NK-92 (cell line): ENCODE measurements around the gene IKZF1.

Source experiments
- DNase-seq: peaks from one replicate; lab custom pipeline; 2025; ENCODE audit not compliant: unreplicated experiment; lab: John Stamatoyannopoulos, UW

The IKZF1 gene

DNA sequence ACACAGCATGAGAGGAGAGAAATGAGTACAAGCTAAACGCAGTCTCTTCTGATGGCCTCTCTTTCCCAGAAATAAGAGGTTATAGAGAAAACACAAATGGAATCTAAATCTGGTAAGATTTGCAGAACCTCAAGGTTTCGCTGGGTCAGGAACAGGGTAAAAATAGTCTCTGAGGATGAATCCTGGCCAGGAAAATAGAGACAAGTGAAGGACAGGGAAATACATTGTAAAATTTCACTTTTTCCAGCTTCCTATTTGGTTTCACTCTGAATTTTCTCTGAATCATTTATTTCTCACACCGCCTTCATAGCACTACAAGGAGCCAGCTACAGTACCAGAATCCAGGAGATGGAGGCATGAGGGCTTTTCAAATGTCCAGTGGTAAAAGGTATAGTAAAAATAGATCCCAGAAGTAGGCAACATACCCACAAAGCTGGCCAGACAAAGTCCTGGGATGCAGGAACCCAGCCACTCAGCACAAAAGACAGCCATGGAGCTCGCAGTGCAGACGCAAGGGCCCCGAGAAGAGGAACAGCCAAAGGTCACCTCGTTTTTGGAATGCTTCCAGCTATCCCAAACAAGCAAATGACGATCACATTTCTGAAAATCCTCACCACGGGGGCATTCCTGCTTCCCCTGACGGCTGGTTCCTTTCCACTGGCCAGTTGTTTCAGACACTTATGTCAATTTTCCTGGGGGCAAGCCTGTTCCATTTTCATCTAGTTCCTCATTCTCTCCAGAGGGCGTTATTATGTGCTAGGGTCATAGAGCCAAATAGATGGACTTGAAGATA is 21.5 kb upstream of the IKZF1 start:
- no peak for DNase-seq

GRCh38 chr7:50283731-50284130 is 20.8 kb upstream of the IKZF1 start:
- no peak for DNase-seq

- DNase-seq = no peak
These were observed 20.2 kb upstream of the IKZF1 start for GRCh38 chr7:50284296-50284695.

DNA sequence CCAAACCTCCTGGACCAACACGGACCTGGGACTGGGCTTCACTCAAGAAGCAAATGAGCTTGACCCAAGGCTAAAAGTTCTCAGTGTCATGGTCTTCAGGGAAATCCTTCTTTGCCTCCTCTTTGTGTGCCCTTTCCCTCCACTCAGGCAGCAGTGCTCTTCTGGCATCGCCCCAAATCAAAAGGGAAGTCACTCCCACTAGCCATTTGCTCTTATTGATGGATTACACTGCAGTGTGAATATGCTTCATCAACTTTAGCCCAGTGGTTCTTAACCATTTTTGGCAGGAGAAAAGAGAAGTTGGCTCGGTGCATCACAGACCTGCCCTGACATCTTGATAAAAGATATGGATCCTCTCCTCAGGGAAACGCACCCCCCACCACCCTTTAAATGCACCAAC is 19.2 kb upstream of the IKZF1 start:
- no peak for DNase-seq

DNA sequence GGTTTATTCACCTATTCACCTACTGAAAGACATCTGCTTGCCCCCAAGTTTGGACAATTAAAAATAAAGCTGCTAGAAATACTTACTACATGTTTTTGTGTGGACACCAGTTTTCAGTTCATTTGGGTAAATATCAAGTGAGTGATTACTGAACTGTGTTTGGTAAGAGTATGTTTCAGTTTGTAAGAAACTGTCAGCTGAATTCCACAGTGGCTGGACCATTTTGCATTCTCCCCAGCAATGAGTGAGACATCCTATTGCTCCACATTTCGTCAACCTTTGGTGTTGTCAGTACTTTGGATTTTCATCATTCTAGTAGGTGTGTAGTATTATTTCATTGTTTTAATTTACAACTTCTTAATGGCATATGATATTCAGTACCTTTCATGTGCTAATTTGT is 17.4 kb upstream of the IKZF1 start:
- DNase-seq = no peak

DNA sequence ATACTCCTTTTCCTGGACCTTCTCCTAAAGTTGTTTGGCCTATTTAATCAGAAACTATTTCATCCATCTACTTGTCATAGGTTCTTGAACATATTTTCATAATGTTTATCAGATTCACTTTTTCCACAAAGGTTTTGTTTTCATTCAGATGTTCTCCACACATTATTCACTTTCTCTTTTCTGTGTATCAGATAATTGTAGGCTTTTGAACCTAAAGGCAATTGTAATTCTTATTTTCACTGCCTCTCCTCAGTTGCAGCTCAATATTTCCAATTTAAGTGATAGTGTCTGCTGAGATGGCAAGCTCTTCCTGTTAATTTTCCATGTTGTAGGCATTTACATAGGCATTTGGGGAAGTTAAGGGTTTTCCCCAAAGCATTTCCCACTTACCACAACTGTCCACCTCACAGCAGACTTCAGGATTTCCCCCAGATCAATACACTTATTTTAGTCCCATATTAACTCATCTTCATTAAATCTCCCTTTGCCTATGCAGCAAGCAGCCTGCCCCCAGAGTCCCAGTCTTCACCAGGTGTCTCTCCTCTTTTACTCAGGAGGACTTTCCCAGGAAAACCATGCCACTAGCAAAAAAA is 12.3 kb upstream of the IKZF1 start:
- DNase-seq = no peak

DNA sequence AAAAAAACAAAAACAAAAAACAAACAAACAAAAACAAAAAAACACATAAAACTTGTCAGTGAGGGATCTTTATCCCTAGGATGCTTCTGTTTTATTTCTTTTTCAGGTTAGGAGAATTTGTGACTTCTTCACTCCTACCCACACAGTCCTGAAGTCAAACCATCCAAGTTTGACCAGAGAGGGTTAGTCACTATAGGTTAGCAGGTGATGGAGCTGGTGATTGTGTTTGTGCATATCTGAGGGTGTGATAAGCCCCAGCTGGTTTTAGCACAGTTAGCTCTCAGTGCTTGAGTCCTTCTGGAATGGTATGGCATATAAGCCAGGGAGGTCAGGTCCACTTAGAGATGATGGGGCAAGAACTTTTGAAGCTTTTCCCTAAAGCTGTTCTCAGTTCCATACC is 11.8 kb upstream of the IKZF1 start:
- no peak for DNase-seq

DNA sequence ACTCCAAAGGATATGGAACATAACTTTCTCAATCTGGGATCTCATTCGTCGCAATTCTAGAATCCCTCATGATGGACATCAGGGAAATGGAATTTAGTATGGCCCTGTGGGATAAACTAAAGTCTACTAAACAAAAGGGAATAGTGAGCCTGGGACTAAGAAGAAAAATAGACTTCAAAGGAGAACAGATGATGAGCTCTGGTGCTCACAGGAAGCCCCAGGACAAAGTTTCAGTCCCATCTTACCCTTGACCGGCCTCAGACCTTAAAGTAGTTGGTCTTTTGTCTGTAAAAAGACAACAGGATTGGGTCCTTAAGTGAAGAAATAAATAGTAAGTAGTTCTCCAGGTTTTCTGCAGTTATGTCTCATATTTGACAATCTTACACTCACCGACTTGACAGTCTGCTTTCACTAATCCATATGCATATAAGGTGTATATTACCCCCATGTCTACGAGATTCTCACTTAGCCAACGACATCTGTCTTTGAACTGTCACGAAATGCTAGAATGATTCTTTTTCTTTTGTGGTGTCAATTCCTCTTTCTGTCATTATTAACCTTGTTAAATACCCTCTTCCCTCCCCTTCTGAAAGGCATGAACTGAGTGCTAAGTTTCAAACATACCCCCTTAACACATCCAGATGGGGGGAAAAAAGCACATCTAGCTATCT is 10.9 kb upstream of the IKZF1 start:
- no peak for DNase-seq

GRCh38 chr7:50295133-50295532 is 9.4 kb upstream of the IKZF1 start:
- no peak for DNase-seq

DNA sequence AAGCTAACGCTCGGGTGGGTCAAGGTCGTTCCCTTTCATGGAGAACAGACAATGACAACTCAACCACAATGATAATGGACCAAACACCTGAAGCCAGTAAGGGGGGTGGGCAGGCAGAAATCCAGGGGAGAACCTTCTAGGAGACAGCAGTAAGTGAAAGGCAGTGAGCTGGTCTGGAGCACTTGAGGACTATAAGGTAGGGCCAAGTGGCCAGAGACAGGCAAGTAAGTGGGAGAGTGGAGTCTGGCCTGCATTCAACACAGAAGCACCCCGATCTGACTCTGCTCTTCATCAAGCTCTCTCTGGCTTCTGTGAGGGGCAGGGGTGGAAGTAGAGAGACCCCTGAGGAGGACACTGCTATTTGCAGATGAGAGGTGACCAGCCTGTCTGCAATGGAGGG is 7.7 kb upstream of the IKZF1 start:
- DNase-seq = no peak

GRCh38 chr7:50298811-50299562 is 5.5 kb upstream of the IKZF1 start:
- no peak for DNase-seq

- no peak for DNase-seq
These were observed 4.2 kb upstream of the IKZF1 start for GRCh38 chr7:50300336-50300735.

DNA sequence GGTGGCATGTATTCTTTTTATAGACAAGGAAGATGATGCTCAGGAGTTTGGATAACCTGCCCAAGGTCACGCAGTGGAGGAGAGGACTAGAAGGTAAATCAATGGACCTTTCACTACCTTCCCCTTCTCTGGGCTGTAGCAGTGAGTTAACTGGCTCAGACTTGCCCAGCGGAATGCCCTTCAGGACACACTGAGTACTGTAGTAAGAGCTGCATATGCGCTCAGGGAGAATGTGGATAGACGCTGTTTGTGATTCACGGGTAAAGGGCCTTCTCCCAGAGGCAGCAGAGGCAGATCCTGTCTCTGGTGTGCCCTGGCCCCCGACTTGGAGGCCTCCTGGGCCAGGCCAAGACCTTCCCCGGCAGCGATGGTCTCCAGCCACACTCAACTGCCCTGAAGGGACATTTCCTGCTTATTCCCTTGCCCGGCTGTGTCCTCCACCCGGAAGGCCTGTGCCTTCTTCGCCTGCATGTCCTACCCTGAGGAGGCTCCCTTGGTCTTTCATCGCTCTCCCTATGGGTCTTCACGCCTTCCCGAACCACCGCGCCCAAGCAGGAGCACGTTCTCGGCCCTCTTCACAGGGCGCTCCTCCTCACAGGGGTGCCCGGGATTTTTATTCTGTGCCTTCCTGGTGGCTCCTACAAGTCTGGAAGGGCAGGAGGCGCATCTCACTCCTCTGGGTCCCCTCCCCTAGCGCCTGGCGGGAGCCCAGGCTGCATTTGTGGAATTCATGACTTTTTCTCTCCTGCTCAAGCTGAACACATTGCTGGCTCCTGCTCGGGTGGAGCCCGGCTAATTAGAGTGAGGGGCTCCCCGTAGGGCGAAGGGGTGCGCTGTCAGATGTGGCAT is 1.8 kb upstream of the IKZF1 start:
- DNase-seq = no peak

GRCh38 chr7:50303335-50304128 is 984 bp upstream of the IKZF1 start:
- DNase-seq = no peak

- no peak for DNase-seq
These were observed 531 bp downstream of the IKZF1 start for GRCh38 chr7:50304911-50305582.

GRCh38 chr7:50305583-50306493 is 1.3 kb downstream of the IKZF1 start:
- DNase-seq = no peak

DNA sequence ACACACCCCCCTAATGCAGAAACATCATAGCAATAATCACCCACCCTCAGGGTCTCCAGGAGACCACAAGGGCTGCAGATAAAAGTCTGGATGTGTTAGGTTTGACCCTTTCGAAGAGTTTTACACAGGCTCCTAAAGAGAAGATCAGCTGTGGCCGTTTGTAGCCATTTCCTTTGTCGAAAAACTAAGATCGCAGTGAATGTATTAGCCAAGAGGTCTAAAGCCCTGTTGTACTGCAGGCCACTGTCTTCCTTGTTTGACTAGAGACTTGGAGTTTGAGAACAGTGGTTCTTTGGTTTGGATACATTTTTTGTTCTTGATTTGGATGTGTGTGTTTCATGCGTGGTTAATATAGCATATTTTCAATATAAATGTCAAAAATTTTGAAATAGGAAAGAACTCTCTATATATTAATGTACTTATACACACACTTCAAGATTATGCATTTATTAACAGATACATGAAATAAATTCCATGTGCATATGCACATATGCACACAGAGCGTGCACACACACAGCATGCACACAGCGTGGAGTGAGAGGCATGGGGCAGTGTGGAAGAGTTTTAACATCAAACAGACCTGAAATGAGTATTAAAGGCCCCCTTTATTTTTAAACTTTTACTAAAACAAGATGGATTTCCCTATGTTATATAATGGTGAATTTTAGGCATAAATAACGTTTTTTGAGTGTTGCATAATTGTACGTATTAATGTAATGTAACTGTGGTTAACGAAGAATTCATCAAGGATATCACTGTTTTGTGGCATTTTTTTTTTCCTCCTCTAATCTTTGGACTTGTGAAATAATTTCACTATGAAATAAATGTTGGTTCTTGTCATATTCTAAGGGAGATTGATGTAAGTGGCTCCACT is 2.2 kb downstream of the IKZF1 start:
- DNase-seq = no peak
